GM12872 (cell line): ENCODE results near the gene NAXD.

ENCODE experiments used
- TF ChIP-seq, protein P1 (sequence below): IDR thresholded peaks from 3 replicates; pipeline ENCODE4 v1.5.1; 2011; ENCODE audit warnings: low read depth, mild to moderate bottlenecking, low read length, moderate library complexity; ENCODE audit not compliant: insufficient read depth

Gene NAXD

DNA sequence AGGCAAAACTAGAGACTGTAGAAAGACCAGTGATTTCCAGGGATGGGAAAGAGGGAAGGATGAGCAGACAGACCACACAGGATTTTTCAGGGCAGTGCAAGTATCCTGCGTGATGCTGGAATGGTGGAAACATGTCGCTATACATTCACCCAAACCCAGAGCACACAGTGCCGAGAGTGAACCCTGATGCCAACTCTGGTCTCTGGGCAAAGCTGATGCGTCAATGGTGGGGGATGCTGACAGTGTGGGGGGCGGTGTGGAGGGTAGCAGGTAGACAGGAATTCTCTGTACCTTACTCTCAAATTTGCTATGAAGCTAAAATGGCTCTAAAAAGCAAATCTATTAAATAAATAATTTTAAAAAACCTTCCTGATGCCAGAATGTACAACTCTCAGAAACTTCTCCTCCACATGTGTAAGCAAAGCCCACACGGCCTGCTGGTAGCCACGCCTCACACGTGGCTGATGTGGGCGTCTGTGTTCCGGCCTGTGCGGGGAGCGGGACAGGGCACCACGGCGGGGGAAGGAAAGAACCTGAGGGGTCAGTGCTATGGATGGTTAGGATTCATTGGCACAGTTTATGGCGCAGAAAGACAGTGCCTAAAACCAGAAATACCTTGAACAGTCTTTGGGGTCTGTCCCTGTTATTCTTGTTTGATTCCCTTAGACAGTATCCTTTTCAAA lies 66.7 kb downstream of the NAXD start:
- TF ChIP-seq, protein P1, sequence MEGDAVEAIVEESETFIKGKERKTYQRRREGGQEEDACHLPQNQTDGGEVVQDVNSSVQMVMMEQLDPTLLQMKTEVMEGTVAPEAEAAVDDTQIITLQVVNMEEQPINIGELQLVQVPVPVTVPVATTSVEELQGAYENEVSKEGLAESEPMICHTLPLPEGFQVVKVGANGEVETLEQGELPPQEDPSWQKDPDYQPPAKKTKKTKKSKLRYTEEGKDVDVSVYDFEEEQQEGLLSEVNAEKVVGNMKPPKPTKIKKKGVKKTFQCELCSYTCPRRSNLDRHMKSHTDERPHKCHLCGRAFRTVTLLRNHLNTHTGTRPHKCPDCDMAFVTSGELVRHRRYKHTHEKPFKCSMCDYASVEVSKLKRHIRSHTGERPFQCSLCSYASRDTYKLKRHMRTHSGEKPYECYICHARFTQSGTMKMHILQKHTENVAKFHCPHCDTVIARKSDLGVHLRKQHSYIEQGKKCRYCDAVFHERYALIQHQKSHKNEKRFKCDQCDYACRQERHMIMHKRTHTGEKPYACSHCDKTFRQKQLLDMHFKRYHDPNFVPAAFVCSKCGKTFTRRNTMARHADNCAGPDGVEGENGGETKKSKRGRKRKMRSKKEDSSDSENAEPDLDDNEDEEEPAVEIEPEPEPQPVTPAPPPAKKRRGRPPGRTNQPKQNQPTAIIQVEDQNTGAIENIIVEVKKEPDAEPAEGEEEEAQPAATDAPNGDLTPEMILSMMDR = no peak

DNA sequence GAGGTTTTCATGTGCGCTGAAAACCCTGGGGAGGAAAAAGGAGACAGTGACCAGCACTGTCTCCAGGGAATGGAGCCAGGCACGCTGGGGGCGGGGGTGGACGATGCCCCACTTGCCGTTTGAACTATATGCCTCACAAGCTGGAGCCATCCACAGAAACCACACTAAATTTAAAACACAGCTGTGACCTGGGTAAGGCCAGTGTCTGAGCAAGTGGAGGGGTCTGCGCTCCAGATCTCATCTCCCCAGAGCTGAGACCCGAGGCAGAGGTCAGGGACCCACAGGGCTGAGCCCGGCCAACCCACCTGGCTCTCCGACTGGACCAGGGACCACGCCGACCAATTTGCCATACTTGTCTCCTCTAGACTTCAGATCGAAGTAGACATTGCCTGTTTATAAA lies 67.4 kb downstream of the NAXD start:
- TF ChIP-seq, protein P1 = no peak

GRCh38 chr13:110683203-110683883 lies 68.0 kb downstream of the NAXD start:
- TF ChIP-seq, protein P1 = no peak

DNA sequence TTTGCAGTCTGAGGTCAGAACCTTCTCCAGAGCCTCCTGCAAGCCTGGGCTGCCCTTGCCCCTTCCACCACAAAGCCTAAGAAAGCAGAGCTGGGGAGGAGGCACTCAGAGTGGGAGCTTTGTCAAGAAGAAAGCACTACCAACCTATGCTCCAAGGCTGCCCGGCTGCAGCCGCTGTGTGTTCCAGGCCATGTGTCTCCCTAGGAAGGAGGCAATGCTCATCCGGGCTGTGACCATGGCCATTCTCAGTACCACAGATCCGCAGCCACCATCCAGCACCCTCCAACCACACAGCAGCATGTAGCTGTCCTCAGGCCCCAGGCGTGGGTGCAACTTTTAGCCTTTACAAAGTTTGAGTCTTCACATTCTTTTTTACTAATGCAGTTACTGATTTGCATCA lies 68.6 kb downstream of the NAXD start:
- TF ChIP-seq, protein P1 = no peak

DNA sequence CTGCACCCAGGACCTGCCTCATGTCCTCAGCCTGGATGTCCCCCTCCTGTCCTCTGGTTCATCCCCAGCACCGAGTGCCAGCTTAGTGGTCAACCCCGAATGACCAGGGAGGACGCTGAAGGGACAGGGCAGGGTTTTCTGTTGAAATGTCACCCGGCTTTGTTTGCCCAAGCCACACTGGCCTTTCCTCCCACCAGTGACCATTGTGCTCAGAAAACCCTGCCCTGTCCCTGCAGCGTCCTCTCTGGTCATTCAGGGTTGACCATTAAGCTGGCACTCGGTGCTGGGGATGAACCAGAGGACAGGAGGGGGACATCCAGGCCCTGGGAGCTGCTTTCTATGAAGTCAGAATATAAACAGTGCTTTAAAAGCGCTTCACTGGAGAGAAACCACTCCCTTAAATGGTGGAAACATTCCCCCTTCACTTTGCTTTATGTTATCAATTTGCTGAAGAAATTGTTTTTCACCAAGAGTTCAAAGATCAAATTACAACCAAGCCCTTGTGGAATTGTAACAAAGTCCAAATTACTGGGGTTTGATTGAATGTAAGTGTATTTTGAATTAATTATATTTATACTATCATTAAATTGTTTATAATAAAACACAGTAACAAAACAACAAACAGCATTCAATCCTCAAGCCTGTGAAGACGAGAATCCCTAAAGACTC lies 69.2 kb downstream of the NAXD start:
- TF ChIP-seq, protein P1 = no peak

DNA sequence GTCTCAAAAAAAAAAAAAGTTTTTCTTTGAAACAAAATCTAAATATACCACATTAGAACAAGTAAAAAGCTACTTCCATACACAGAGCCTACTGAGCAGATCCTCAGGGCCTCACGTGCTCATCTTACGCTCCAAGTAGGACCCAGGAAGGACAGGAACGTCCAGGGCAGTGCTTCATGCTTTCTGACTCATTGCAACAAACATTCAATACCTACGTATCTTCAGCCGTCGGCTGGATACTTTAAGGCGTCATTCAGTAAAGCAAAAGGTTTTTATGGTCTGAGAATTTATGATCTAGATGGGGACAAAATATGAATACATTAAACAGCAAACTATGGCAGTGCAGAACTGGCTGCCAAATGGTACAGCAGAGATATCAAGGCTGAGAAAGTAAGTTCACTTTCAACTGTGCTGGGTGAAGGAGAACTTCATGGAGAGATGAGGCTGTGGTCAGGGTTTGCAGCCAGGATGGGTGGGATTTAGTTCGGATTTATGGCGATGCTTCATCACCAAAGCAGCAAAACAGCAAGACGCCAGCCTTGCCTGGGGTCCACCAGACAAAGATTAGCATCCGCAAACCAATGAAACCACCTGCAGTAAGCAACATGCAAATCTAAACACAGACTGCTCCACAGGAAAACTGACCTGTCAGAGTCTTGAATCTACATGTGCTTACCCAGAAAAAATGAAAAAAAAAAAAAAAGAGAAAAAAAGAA lies 70.1 kb downstream of the NAXD start:
- TF ChIP-seq, protein P1 = no peak

DNA sequence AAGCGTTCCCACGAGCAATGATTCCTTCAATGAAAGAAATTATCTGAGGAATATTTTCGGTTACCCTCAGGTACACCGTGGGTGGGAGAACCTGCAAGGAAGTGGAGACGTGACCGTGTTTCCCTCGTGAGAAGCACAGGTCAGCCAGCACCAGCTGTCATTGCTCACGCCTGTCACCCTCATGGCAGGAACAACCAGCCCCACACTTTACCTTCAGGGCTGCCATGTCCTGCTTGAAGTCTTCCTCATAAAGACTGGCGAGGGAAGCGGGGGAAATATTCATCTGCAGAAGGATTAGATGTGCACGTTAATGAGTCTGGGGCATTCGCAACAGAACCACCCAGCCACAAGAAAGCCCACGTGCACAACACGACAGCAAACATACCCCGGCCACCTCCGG lies 72.4 kb downstream of the NAXD start:
- TF ChIP-seq, protein P1 = no peak
